IPS DF 4.7 (cell line): ENCODE results near the gene GRM1.

Source experiments
- DNase-seq: peaks from one replicate; pipeline ENCODE4 v3.0.0-alpha.2; 2013; ENCODE audit warnings: low spot score; ENCODE audit errors: extremely low read depth

GRM1 gene

DNA sequence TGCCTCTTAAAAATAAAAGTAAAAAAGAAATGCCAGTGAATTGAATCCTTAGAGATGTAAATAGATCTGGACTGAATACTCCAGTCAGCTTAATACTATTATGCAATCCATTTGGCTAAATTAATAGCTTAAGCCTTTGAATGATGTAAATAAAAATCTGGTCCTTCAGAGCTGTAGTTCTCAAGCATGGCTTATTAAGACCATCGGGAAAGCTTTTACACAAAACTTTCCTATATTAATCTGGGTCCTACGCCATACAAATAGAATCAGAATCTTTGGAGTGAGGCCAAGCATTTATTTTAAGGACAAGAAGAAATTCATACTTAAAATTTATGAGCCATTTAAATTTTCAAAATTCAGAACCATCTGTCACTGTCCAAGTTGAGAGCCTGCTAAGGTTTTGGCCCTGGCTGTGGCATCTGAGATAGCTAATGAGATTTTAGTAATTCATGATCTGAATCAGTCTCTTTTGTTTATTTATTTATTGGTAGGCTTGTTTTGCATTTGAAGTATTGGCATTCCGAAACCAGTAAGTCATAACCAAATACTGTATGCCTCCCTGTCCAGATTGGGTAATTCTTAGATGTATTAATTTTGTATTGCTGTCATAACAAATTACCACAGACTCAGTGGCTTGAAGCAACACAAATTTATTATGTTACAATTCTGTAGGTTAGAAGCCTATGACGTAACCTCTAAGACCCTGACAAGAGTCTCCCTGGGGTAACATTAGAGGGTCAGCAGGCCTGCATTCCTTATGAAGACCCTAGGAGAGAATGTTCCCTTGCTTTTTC is 286.7 kb downstream of the GRM1 start:
- DNase-seq = no peak

GRCh38 chr6:146316175-146316495 is 287.3 kb downstream of the GRM1 start:
- no peak for DNase-seq

DNA sequence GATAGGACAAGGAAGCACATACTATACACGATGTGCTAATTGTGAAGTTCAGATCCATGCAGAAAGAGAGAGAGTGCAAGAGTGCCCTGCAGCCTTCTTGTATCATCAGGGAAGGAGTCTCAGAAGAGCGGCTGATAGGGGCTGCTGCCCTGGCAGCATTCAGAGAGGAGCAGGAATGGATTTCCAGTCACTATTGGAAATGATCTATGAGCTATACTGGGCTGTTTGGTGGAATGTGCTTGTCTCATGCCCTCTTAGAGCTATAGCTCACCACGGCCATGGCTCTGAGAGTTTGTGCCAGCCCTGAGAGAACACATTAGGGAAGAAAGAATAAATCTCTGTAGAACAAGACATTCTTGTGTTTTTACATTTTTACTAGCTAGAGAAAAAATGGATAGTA is 302.2 kb downstream of the GRM1 start:
- DNase-seq = no peak

DNA sequence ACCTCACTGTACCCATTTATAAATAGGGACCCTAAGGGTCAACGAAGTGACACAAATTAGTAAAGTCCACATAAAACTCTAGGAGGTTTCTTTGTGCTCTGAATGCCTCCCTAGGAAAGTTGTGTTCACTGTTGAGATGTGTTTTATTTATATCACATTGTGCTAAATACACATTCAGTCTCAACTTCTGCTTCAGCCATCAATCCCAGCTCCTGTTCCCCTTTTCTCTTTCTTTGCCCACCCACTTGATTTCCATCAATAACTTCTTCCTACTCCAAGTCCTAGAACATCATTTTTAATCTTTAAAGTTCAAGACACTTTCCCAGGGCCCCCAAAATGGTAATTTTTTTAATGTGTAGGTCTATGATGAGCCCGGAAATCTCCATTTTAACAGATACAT is 306.5 kb downstream of the GRM1 start:
- DNase-seq = no peak

DNA sequence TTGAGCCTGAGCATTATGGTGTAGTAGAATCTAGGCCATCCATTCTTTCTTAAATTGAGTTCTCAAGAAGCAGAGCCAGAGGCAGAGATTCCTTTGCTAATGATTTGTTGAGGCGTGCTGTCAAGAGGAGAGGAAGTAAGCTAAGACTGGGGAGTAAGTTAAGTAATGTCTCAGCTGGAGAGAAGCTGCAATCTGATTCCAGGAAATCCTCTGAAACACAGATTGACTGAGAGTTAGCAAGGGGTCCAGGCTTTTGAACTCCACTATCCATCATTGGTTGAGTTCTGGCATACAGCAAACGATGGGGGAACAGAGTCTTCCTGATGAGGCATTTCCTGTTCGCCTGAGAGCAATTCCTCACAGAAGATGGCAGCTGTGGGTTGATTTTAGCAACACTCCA is 307.3 kb downstream of the GRM1 start:
- no peak for DNase-seq

- no peak for DNase-seq
Measured at GRCh38 chr6:146337376-146337775, 308.5 kb downstream of the GRM1 start.

DNA sequence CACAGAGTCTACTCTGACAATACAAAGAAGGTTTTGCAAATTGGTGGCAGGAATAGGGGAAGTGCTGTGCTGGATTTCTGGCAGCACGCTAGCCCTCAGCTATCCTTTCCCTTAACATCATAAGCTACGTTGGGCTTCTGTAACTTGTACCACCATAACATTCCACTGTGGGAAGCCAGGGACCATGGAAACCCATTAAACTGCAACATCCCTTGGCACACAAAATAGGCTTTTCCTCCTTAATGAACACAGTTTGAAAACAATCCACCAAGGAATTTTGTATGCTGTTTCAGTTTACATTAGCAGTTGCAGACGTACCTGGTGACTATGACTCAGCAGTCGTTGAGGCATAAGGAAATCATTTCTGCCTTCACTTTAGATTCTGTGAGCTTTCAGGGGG is 310.9 kb downstream of the GRM1 start:
- no peak for DNase-seq

DNA sequence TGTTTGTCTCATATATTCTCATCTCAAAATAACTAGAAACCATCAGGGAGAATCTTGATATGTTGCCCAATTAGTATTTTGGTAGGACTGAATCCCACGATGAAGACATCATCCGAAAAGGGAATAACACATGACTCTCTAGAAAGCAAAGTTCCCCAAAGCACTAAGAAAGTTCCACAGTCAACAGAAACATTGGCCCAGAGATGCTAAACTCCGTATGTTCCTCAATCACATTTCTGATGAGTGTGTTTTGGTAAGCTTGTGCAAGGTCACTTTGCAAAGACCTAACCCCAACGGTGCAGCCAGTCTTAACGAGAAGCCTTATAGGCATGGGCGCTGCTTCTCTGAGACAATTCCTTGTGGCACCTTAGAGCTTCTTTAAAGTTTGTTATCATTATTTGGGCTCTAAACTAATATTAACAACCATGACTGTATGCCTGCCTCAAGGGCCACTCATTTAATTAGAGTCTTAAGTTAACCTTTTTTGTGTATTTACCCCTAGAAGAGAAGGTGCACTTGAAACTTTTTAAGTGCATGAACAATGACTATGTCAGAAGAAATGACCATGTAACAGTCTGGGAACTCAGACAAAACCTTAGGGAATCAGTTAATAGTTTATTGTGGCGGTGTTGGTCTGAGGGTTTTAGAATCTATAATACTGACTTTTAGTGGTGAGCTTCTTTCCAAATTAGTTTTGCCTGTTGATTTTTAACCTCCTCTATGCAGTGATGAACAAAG is 312.8 kb downstream of the GRM1 start:
- no peak for DNase-seq

DNA sequence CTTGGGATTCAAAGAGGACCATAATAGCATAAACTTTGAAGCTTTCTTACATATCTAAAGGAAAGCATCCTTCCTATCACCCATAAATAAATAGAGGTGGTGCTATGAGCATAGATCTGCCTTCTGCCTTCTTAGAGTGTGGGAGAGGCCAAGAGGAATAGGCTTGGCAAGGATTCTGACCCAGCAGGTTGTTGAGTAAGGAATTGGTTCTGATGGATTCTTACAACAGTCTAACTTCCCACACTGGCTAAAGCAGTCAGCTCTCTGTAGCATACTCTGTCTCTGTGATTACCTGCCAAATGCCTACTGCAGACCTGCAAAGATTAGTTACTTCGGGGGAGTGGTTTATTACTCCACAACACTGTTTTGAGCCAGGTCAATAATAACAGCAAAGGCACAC is 316.7 kb downstream of the GRM1 start:
- no peak for DNase-seq

- no peak for DNase-seq
Measured at GRCh38 chr6:146347090-146347489, 318.2 kb downstream of the GRM1 start.

- no peak for DNase-seq
Measured at GRCh38 chr6:146347690-146348089, 318.8 kb downstream of the GRM1 start.

DNA sequence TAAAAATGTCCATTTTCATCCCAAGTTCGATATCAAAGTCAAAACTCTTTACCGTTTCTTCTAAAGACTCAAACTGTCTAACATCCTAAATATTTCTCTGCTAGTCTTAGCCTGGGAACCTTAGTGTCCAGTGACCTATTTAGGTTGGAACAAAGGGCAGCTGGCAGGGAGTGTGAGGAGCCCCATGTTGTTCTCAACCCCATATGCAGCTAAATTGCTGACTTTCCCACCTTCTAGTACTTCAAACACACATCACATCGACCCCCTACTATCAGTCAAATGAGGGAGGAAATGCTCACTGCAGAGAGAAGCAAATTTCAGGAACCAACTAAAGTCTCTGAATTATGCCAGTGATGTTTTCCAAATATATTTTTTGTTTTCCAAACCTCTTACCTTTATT is 322.2 kb downstream of the GRM1 start:
- no peak for DNase-seq

- no peak for DNase-seq
Measured at GRCh38 chr6:146352163-146352562, 323.3 kb downstream of the GRM1 start.

DNA sequence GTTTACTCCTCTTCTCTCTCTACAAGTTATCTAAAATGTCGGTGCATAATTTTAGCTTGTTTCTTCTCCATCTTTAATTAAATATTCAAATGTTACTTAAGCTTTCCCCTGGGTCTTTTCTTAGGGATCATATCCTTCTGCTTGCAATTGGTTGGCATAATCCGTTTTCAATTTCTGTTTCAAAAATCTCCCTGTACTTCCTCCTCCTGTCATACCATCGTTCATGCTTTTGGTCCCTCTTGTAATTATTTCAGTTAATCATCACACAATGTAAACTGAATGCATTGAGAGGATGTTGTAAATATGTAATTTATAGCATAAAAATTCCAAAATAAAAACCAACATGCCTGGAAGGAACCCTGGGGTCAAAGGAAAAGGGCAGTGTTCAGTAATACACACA is 325.6 kb downstream of the GRM1 start:
- DNase-seq = no peak

GRCh38 chr6:146355521-146356100 is 326.7 kb downstream of the GRM1 start:
- DNase-seq = no peak

DNA sequence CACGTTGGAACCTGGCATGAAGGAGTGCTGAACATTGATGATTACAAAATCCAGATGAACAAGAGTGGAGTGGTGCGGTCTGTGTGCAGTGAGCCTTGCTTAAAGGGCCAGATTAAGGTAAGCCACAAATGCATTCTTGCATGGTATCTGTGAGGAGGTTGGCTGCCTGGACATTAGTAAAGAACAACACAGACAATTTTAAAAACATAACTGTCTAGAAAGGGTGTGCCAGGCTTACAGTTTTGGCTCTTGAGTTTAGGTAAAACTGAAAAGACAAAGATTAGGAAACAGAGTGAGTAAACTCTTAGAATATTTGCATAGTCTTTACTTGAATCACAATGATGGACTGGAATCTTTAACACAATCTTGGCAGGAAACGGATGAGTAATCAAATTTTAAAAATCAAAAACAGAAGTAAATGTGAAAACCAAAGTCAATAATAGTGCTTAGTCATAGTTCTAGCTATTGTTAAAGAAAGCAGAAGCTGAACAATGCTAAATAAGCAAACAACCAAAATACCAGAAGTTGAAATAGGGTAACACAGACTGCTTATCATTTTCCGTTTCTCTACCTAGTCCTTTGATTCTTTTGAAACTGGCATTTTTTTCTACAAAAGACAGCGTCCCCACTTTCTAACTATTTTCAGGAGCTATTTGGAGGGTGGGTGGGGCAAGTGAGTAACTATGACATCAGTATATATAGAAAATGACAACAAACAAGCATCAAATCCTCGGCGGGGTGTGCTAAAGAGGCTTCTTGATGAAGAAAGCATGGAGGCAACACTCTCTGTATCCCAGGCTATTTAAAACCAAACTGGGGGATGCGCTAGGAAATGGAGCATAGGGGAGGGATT is 328.9 kb downstream of the GRM1 start:
- DNase-seq = no peak

DNA sequence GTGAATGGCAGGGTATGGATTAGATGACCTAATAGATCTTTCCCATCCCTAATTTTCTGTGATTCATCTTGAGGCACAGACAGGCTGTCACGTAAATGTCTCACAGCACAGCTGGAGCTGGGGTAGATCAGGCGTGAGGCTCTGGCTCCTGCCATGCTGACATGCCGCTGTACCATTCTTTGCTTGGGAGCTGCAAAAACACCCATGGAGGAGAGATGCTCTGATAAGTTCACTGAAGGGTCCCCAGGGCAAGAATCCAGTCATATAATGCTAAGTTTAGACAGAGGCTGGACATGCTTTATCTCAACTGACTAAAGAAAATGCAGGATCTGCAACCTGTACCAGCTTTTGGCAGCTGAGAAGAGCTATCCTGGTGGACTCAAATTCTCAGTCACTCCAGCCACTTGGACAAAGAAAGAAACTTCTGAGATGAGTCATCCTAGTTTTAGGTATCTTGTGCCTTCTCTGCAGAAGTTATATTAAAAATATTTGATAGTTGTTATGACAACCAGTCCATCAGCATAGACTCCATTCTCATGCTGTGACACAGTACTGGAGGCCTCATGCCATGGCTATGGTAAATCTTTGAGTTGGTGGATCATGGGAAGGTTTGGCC is 329.7 kb downstream of the GRM1 start:
- no peak for DNase-seq

DNA sequence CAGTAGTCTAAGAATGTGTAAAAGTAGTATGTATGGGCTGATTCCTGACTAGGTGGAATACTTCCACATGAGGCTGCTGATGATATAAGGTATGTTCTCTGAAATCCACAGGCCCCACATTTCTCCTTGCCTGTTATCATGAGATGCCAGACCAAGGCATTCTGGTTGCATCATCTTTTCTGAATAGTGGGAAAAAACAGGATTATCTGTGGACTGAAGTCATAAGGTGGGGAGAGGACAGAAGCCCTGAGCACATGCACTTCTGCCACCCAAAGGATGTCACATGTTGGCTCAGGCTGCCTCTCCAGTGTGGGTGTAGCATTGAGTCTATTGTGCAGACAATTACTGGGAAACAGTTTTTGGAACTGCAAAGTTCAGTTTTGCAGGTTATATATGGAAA is 330.3 kb downstream of the GRM1 start:
- DNase-seq = no peak

GRCh38 chr6:146361128-146361924 is 332.5 kb downstream of the GRM1 start:
- DNase-seq = no peak

GRCh38 chr6:146363838-146364607 is 335.2 kb downstream of the GRM1 start:
- no peak for DNase-seq
